Ovary (tissue), 9 donors: Measurements from ENCODE around the gene RANBP10. TPM values are rescaled to one million over a fixed set of nuclear protein-coding genes. Genes with fewer than 3 reads are reported as not detected.

Experiments used
- DNase-seq, 5 donors: peaks; one replicate each; pipeline ENCODE4 v3.0.0-alpha.2; 2019 to 2020
- H3K27ac ChIP-seq, 2 donors: fragments of 200-600 bp; one replicate each; pipeline versions ENCODE4 v1.5.1 to v1.8.0; 2019 to 2022
- H3K27me3 ChIP-seq: fragments of 200-600 bp; one replicate; pipeline ENCODE4 v1.8.0; 2022
- H3K36me3 ChIP-seq: fragments of 200-600 bp; sonication (generic); one replicate; pipeline ENCODE4 v1.5.1; 2019
- H3K4me1 ChIP-seq: one replicate; pipeline ENCODE4 v1.8.1; 2013; ENCODE audit warnings: mild to moderate bottlenecking, moderate library complexity; ENCODE audit not compliant: insufficient read depth
- H3K4me3 ChIP-seq: fragments of 200-600 bp; sonication (generic); one replicate; pipeline ENCODE4 v1.5.1; 2017
- H3K9me3 ChIP-seq, 2 donors: fragments of 200-600 bp in 1 of 2; sonication (generic) in 1 of 2; one replicate each; pipeline versions ENCODE4 v1.5.1 to v1.8.1; 2013 to 2019; ENCODE audit warnings: mild to moderate bottlenecking in 1 of 2, moderate library complexity in 1 of 2
- CTCF ChIP-seq, 3 donors: fragments of 450-650 bp in 2 of 3; fragments of 200-600 bp in 1 of 3; IDR thresholded peaks; one replicate each; pipeline versions ENCODE4 v1.5.1 to v1.8.0; 2016 to 2022; ENCODE audit warnings: antibody characterized with exemption in 3 of 3, mild to moderate bottlenecking in 1 of 3
- EP300 ChIP-seq: sonication (generic); formaldehyde crosslinking; IDR thresholded peaks from one replicate; pipeline ENCODE4 v1.6.1; 2017; ENCODE audit warnings: antibody characterized with exemption
- POLR2A ChIP-seq: fragments of 450-650 bp; IDR thresholded peaks from one replicate; pipeline ENCODE4 v1.6.1; 2017; ENCODE audit warnings: antibody characterized with exemption, mild to moderate bottlenecking, moderate library complexity
- whole genome bisulfite sequencing, 3 donors: extraction: QIAGEN DNeasy Blood & Tissue Kit in 1 of 3; methylation state at CpG; one replicate each; pipeline versions ENCODE4 v1.1.5 to v1.1.7; 2013 to 2017; 5-methylcytosine and 5-hydroxymethylcytosine counted together
- intact Hi-C, 4 donors: fragments of 100-400 bp; cut with DNase I; formaldehyde crosslinking; loops; one replicate each; pipeline versions ENCODE4 v1.11.0 to v1.15.1; 2022 to 2023
- polyA plus RNA-seq, 2 donors: library from polyadenylated mRNA; stranded (reverse); fragments of 200-250 nt in 1 of 2; fragments of 350-450 nt in 1 of 2; fragmentation: Illumina TruSeq in 1 of 2; extraction: RNeasy Lipid Tissue Mini Kit (QIAGEN cat#74804) in 1 of 2; gene quantifications; one replicate each; pipeline ENCODE4 v1.2.3, GENCODE V29; 2013 to 2014
- total RNA-seq, 7 donors: library from RNA; depleted of rRNA in 2 of 7; stranded (reverse); fragments of >200 nt in 2 of 7; fragmentation: NEBNext Ultra II Directional in 3 of 7; extraction: Animal tissue kit (Norgen Biotek cat#: 25700) in 3 of 7; gene quantifications; one replicate each; pipeline versions ENCODE4 v1.1.0 to v1.2.4, GENCODE V29; 2016 to 2023
- donor health status: DM: no; HTN: no; CAD: no; lungs with moderate emphysema.
- donor health status: DM: no; HTN: no; CAD: no.
- donor health status: Bipolar disorder and iron deficiency.
- donor health status: DM: yes; HTN: yes; CAD: no.
- donor health status: DM: no; HTN: no; CAD: no.
- donor health status: DM: yes; HTN: yes; CAD: no.

Gene RANBP10
- total and polyA plus RNA-seq, 9 donors: 8.3 to 19.6 (median 16.9) TPM

GRCh38 chr16:67703626-67704025 lies 102.7 kb downstream of the RANBP10 start:
- H3K9me3 ChIP-seq: no peaks in the 10 kb centered on the region
- no peak overlapping the region for H3K27ac ChIP-seq
- no peak for DNase-seq
- no peaks in the 10 kb centered on the region for H3K36me3 ChIP-seq
- TF ChIP-seq CTCF (IDR thresholded peaks at IDR 0.05): no peak
- TF ChIP-seq EP300: no peak
- no peak for TF ChIP-seq POLR2A
- intact Hi-C loops: no loop called here
- no peaks in the 10 kb centered on the region for H3K27me3 ChIP-seq
- 80 to 82% (median 81%) methylated on average over 2 of the region's 2 CpGs for WGBS, 3 donors
- no peak overlapping the region for H3K4me3 ChIP-seq
- H3K4me1 ChIP-seq: no peaks in the 10 kb centered on the region

GRCh38 chr16:67702130-67702529 lies 104.2 kb downstream of the RANBP10 start:
- Histone ChIP-seq H3K27me3 (no peaks in the 10 kb centered on the region), H3K36me3 (no peaks in the 10 kb centered on the region), H3K4me3 (no peak overlapping the region), H3K9me3 (no peaks in the 10 kb centered on the region), H3K4me1 (no peaks in the 10 kb centered on the region), H3K27ac (no peak overlapping the region)
- intact Hi-C loops: no loop called here
- no peak for DNase-seq
- WGBS, 3 donors: 87 to 95% (median 93%) methylated on average over 4 of the region's 4 CpGs
- TF ChIP-seq POLR2A (no peak), CTCF (IDR thresholded peaks at IDR 0.05) (no peak), EP300 (no peak)

- Histone ChIP-seq H3K4me3 (no peak overlapping the region), H3K4me1 (no peaks in the 10 kb centered on the region), H3K36me3 (no peaks in the 10 kb centered on the region), H3K27ac (no peak overlapping the region), H3K27me3 (no peaks in the 10 kb centered on the region), H3K9me3 (no peaks in the 10 kb centered on the region)
- WGBS, 3 donors: 89 to 95% (median 91%) methylated on average over 1 of the region's 1 CpG
- TF ChIP-seq EP300 (no peak), CTCF (IDR thresholded peaks at IDR 0.05) (no peak), POLR2A (no peak)
- intact Hi-C loops: no loop called here
- DNase-seq: no peak
Measured at GRCh38 chr16:67701420-67701819, 104.9 kb downstream of the RANBP10 start.

- no peaks in the 10 kb centered on the region for H3K27me3 ChIP-seq
- H3K9me3 ChIP-seq: no peaks in the 10 kb centered on the region
- 96 to 100% (median 97%) methylated on average over 7 of the region's 7 CpGs for WGBS, 3 donors
- intact Hi-C loops: no loop called here
- H3K4me1 ChIP-seq: no peaks in the 10 kb centered on the region
- H3K36me3 ChIP-seq: no peaks in the 10 kb centered on the region
- no peak for TF ChIP-seq POLR2A
- TF ChIP-seq CTCF (IDR thresholded peaks at IDR 0.05): no peak
- no peak for TF ChIP-seq EP300
- no peak overlapping the region for H3K27ac ChIP-seq
- H3K4me3 ChIP-seq: no peak overlapping the region
- DNase-seq: no peak
Measured at GRCh38 chr16:67699265-67699664, 107.1 kb downstream of the RANBP10 start.
